ENCODE results near the gene GSG1L2.

The GSG1L2 gene

GRCh38 chr17:9824797-9825338, 3.0 kb upstream of the GSG1L2 start:
- no peak for DNase-seq

GRCh38 chr17:9824094-9824493, 2.2 kb upstream of the GSG1L2 start:
- no peak for DNase-seq

GRCh38 chr17:9820448-9820847, 1.4 kb downstream of the GSG1L2 start:
- DNase-seq = no peak

- peak; percentile 15 to 65 for DNase-seq
Observed at GRCh38 chr17:9818760-9819159, 3.1 kb downstream of the GSG1L2 start.

GRCh38 chr17:9817086-9817485, 4.8 kb downstream of the GSG1L2 start:
- peak; percentile 51 to 82 for DNase-seq

- no peak for DNase-seq
Observed at GRCh38 chr17:9816472-9816871, 5.4 kb downstream of the GSG1L2 start.

GRCh38 chr17:9814337-9814945, 7.4 kb downstream of the GSG1L2 start:
- no peak for DNase-seq

GRCh38 chr17:9813166-9813565, 8.7 kb downstream of the GSG1L2 start:
- DNase-seq = no peak

- DNase-seq = no peak
Observed at GRCh38 chr17:9811537-9811936, 10.3 kb downstream of the GSG1L2 start.

- no peak for DNase-seq
Observed at GRCh38 chr17:9811086-9811485, 10.8 kb downstream of the GSG1L2 start.

- DNase-seq = no peak
Observed at GRCh38 chr17:9810100-9810949, 11.6 kb downstream of the GSG1L2 start.

- no peak for DNase-seq
Observed at GRCh38 chr17:9809409-9809808, 12.5 kb downstream of the GSG1L2 start.

- no peak for DNase-seq
Observed at GRCh38 chr17:9806699-9807098, 15.2 kb downstream of the GSG1L2 start.

- DNase-seq = no peak
Observed at GRCh38 chr17:9805769-9806168, 16.1 kb downstream of the GSG1L2 start.

GRCh38 chr17:9802697-9803096, 19.2 kb downstream of the GSG1L2 start:
- DNase-seq = no peak

GRCh38 chr17:9802294-9802693, 19.6 kb downstream of the GSG1L2 start:
- no peak for DNase-seq

GRCh38 chr17:9801505-9801904, 20.4 kb downstream of the GSG1L2 start:
- no peak for DNase-seq

- no peak for DNase-seq
Observed at GRCh38 chr17:9798724-9799123, 23.2 kb downstream of the GSG1L2 start.

- no peak for DNase-seq
Observed at GRCh38 chr17:9798008-9798407, 23.9 kb downstream of the GSG1L2 start.

GRCh38 chr17:9792181-9792840, 29.6 kb downstream of the GSG1L2 start:
- no peak for DNase-seq

GRCh38 chr17:9790889-9791876, 30.7 kb downstream of the GSG1L2 start, which contains the start of gene DHRS7C:
DHRS7C (minus strand) TSS chr17:9791592; CDS start chr17:9791284, 308 bp downstream.
- DNase-seq = peak; percentile 2 to 47

- DNase-seq = no peak
Observed at GRCh38 chr17:9790316-9790715, 31.6 kb downstream of the GSG1L2 start.

All from NCI-H524 (cell line).